ENCODE data around the gene ARAP2.

DNA sequence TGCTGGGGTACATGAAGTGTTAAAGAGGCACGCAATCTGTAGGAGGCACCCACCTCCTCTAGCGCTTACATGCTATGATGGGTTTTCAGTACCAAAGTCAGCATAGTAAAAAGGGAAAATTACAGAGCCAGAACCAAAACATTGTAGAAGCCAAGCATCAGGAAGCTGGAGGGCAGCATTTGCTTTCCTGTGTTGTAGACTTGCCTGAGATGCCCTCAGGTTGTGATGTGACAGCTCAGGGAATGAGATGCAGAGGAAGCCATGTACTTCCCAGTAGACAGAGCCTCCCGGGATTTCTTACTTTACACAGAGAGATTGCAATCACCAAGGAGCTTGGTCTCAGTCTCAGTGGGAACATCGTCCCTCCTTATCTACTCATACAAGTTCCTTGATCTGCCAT is 161.5 kb downstream of the ARAP2 start:
- TF ChIP-seq CTCF (IDR thresholded peaks at IDR 0.05 in 2 of 3, conservative IDR thresholded peaks at IDR 0.05 in 1 of 3; ENCODE audit: borderline replicate concordance in 1 of 3, insufficient read depth in 1 of 3, low read depth in 2 of 3, low read length in 2 of 3) (no peak), POLR2A (IDR thresholded peaks at IDR 0.05; ENCODE audit: borderline replicate concordance, extremely low read depth, insufficient read depth, insufficient read length) (no peak), POLR2AphosphoS5 (IDR thresholded peaks at IDR 0.05; ENCODE audit: low read depth, low read length) (no peak), FOSL1 (IDR thresholded peaks at IDR 0.05; ENCODE audit: low read depth) (no peak), REST (IDR thresholded peaks at IDR 0.05; ENCODE audit: low read depth) (no peak), EZH2phosphoT487 (IDR thresholded peaks at IDR 0.05; ENCODE audit: borderline replicate concordance) (no peak), EZH2 (IDR thresholded peaks at IDR 0.05) (no peak)
- TF ChIP-seq, protein P1, sequence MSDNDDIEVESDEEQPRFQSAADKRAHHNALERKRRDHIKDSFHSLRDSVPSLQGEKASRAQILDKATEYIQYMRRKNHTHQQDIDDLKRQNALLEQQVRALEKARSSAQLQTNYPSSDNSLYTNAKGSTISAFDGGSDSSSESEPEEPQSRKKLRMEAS (IDR thresholded peaks at IDR 0.05), result no peak

Data from HCT116 (cell line).